GM18909 (cell line): Measurements from ENCODE around the gene HPN.
"Not testable (repeated sequence)": the region's sequence is repeated elsewhere in the genome, so short reads cannot be mapped to it uniquely, and the experiment has no call there.

Source experiments
- ATAC-seq: cut with Tn5 transposase; IDR thresholded peaks from one replicate; pipeline ENCODE4 v1.9.1; 2021; ENCODE audit warnings: mild to moderate bottlenecking; ENCODE audit not compliant: unreplicated experiment, poor library complexity

HPN gene

GRCh38 chr19:35025969-35026368 lies 15.6 kb upstream of the HPN start:
- ATAC-seq, result no peak

- no peak for ATAC-seq
Measured at GRCh38 chr19:35026418-35026817, 15.1 kb upstream of the HPN start.

GRCh38 chr19:35027009-35027408 lies 14.5 kb upstream of the HPN start:
- ATAC-seq, result no peak

- ATAC-seq, result no peak
Measured at GRCh38 chr19:35027851-35028599, 13.5 kb upstream of the HPN start.

GRCh38 chr19:35028600-35028885 lies 13.0 kb upstream of the HPN start:
- ATAC-seq, result not testable (repeated sequence)

- not testable (repeated sequence) for ATAC-seq
Measured at GRCh38 chr19:35029275-35029736, 12.2 kb upstream of the HPN start.

- ATAC-seq, result no peak
Measured at GRCh38 chr19:35029737-35030256, 11.7 kb upstream of the HPN start.

- ATAC-seq, result no peak
Measured at GRCh38 chr19:35030257-35031071, 11.1 kb upstream of the HPN start, which contains the start of gene SCN1B. TSS of gene SCN1B (plus strand) at chr19:35030470. CDS start at chr19:35030821, 351 bp downstream.

- ATAC-seq, result no peak
Measured at GRCh38 chr19:35031072-35031881, 10.2 kb upstream of the HPN start.

- no peak for ATAC-seq
Measured at GRCh38 chr19:35032356-35032865, 9.1 kb upstream of the HPN start.

GRCh38 chr19:35033067-35034004 lies 8.2 kb upstream of the HPN start:
- ATAC-seq, result no peak

GRCh38 chr19:35034005-35034502 lies 7.5 kb upstream of the HPN start:
- no peak for ATAC-seq

- ATAC-seq, result no peak
Measured at GRCh38 chr19:35034588-35035382, 6.7 kb upstream of the HPN start.

- no peak for ATAC-seq
Measured at GRCh38 chr19:35037716-35038622, 3.6 kb upstream of the HPN start.

- no peak for ATAC-seq
Measured at GRCh38 chr19:35038623-35039512, 2.7 kb upstream of the HPN start.
